Measurements from ENCODE around the gene JKAMP.
A peak's percentile ranks its signal among the peaks of the same experiment; 100 is the strongest.

JKAMP gene

DNA sequence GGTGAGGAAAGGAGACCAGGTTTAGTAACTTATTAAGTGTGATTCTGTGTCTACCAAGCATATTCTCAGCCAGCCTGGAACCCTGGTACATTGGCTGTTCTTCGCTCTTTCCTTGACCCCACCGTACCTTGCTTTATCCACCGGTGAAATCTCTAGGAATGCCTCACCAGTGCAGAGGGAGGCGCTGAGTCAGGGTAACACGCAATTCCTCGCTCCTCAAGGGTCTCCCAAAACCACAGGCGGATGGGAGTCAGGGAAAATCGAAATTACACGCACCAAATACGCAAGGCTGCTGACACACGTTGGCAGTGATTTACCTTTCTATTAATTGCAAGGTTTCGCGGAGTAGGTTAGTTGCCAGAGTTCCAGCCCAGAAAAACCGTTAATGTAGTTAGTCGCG lies 954 bp upstream of the JKAMP start:
- Histone ChIP-seq H3K27me3 (ENCODE audit: control insufficient read depth, insufficient read depth, low read length) (no peaks in the 10 kb centered on the region), H3K36me3 (ENCODE audit: control insufficient read depth, insufficient read depth, low read length) (no peaks in the 10 kb centered on the region), H3K9ac (ENCODE audit: low read length) (peak overlapping the region; percentile 84), H3K4me1 (ENCODE audit: control insufficient read depth, insufficient read depth, low read length) (peaks cover 37% of the 10 kb centered on the region), H3K4me3 (ENCODE audit: low read length) (peak overlapping the region; percentile 71), H3K9me3 (ENCODE audit: control insufficient read depth, low read length) (no peaks in the 10 kb centered on the region)

DNA sequence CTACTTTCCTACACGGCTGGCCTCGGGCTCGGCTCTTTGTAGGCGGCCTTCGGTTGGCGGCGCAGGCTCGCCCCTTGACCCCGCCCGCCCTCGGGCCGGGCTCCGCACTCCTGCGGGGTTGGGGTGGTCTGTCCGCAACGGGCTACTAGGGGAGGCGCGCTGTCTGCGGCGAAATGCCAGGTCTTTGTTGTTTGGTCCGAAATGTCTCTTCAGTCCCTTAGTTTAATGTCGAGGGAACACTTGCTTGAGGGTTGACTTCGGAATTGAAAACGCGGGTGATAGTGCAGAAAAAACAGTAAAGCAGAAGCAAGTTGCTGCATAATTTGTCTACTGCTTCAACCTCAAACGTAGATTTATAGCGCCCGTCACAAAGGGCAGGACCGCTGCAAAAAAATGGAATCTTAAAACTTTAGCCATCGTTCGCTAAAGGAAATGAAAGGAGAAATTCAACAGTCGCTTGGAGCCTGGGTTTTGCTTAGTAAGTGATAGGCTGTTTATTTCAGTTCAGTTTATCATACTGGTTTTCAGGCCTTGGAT lies 390 bp downstream of the JKAMP start:
- peak overlapping the region; percentile 84 for H3K9ac ChIP-seq (ENCODE audit: low read length)
- H3K4me1 ChIP-seq (ENCODE audit: control insufficient read depth, insufficient read depth, low read length) = peaks cover 37% of the 10 kb centered on the region
- H3K27me3 ChIP-seq (ENCODE audit: control insufficient read depth, insufficient read depth, low read length) = no peaks in the 10 kb centered on the region
- H3K9me3 ChIP-seq (ENCODE audit: control insufficient read depth, low read length) = no peaks in the 10 kb centered on the region
- H3K4me3 ChIP-seq (ENCODE audit: low read length) = peak overlapping the region; percentile 71
- no peaks in the 10 kb centered on the region for H3K36me3 ChIP-seq (ENCODE audit: control insufficient read depth, insufficient read depth, low read length)

DNA sequence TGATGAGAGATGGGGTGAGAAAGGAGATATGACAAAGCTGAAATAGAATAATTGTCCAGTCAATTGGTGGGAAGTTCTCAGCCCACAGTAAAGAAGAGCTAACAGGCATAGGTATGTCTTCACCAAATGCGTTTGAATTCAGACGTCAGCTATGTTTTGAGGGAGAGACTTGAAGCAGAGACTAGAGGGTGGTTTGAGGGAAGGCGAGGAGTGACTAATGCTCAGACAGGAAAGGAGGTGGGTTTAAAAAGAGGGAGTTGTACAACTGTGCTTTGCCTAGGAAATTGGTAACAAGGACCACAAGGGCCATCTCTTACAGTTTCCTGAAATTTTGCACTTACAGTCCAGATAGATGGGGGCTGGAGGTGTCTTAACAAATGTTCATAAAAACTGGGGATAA lies 6.4 kb downstream of the JKAMP start:
- Histone ChIP-seq H3K4me3 (ENCODE audit: low read length) (no peak overlapping the region), H3K9me3 (ENCODE audit: control insufficient read depth, low read length) (no peaks in the 10 kb centered on the region), H3K36me3 (ENCODE audit: control insufficient read depth, insufficient read depth, low read length) (peaks cover 4% of the 10 kb centered on the region), H3K4me1 (ENCODE audit: control insufficient read depth, insufficient read depth, low read length) (peaks cover 8% of the 10 kb centered on the region), H3K9ac (ENCODE audit: low read length) (no peak overlapping the region), H3K27me3 (ENCODE audit: control insufficient read depth, insufficient read depth, low read length) (no peaks in the 10 kb centered on the region)

DNA sequence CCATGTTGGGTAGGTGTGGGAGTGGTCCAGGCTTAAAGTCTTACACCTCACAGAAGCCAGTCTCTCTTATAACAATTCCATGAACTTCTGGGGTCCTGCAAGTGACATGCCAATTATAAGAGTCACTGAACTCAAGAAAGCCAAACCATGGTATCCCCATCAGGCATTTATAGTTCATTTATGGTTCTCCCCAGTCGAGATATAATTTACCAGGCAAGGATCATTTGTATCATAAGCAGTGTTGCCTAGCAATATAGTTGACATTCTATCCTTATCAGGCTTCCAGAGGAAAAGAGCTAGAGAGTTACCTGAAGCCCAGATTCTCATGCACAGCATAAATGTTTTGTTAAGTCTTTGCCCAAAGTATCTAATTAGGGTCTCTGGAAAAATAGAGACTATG lies 8.1 kb downstream of the JKAMP start:
- Histone ChIP-seq H3K9me3 (ENCODE audit: control insufficient read depth, low read length) (no peaks in the 10 kb centered on the region), H3K36me3 (ENCODE audit: control insufficient read depth, insufficient read depth, low read length) (peaks cover 4% of the 10 kb centered on the region), H3K4me3 (ENCODE audit: low read length) (no peak overlapping the region), H3K4me1 (ENCODE audit: control insufficient read depth, insufficient read depth, low read length) (no peaks in the 10 kb centered on the region), H3K9ac (ENCODE audit: low read length) (no peak overlapping the region), H3K27me3 (ENCODE audit: control insufficient read depth, insufficient read depth, low read length) (no peaks in the 10 kb centered on the region)

DNA sequence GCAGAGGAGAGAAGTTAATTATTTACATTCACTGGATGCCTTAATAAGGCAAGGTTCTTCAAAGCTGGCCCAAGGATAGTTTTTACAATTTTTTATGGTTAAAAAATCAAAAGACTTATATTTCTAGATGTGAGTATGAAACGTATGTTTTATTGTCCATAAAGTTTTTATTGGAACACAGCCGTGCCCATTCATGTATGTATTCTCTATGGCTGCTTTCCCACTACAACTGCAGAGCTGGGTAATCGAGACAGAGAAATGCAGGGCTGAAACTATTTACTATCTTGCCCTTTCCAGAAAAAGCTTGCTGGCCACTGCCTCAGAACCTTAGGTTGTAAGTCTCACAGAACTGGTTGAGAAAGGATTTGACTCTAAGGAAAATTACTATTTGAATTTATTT lies 16.4 kb downstream of the JKAMP start:
- Histone ChIP-seq H3K36me3 (ENCODE audit: control insufficient read depth, insufficient read depth, low read length) (no peaks in the 10 kb centered on the region), H3K4me3 (ENCODE audit: low read length) (no peak overlapping the region), H3K27me3 (ENCODE audit: control insufficient read depth, insufficient read depth, low read length) (no peaks in the 10 kb centered on the region), H3K9me3 (ENCODE audit: control insufficient read depth, low read length) (no peaks in the 10 kb centered on the region), H3K9ac (ENCODE audit: low read length) (no peak overlapping the region), H3K4me1 (ENCODE audit: control insufficient read depth, insufficient read depth, low read length) (no peaks in the 10 kb centered on the region)

DNA sequence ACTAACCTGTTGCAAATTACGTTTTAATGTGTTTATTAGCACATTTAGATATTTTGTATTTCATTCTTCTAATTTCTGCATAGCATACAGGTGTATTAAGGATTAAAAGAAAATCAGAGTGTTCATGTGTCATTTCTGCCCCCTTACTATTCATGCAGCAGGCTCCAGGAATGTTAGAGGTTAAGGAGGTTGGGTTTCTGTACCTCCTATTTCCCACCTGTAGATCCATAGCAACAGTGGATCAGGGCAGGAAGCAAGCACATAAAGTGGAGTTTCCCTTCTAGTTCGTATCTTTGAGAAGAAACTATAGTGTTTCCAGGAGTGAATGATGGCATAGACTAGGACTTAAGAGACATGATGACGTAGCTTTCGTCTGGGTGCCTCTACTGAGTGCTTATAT lies 18.9 kb downstream of the JKAMP start:
- H3K9ac ChIP-seq (ENCODE audit: low read length) = no peak overlapping the region

DNA sequence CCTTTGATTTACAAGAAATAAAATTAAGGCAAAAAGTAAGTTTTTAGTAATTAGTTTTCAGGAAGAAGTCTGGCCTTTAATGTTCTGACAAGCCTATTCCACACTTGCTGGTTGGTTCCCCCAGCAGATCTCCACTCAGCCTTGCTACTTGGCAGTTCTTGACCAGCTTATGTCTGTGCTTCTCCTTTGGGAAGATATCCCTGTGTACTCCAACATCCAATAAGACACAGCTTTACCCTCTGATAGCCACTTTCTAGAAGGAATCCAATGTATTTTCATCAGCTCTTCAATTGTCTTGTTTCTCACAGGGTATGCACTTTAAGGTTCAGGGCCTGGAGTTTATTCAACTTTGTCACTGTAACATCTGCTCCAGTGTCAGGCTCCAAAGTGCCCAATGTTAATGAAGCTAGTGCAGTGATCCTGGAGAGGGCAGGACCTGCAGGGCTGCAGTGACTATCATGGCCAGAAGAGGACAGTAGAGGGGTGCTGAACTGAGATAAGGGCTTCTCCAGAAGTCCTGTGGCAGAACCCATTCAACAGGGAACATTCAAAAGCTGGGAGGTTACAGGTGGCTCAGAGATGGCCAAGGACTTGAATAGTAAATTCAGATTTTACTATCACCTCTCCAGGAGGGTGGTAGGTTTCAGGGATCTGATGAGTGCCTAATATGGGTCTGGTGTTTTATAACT lies 22.9 kb downstream of the JKAMP start:
- Histone ChIP-seq H3K4me3 (ENCODE audit: low read length) (no peak overlapping the region), H3K36me3 (ENCODE audit: control insufficient read depth, insufficient read depth, low read length) (no peaks in the 10 kb centered on the region)

More for the DNA sequence above, 18.9 kb downstream of the JKAMP start:
- Histone ChIP-seq H3K27me3 (ENCODE audit: control insufficient read depth, insufficient read depth, low read length) (no peaks in the 10 kb centered on the region), H3K36me3 (ENCODE audit: control insufficient read depth, insufficient read depth, low read length) (no peaks in the 10 kb centered on the region), H3K4me1 (ENCODE audit: control insufficient read depth, insufficient read depth, low read length) (no peaks in the 10 kb centered on the region), H3K4me3 (ENCODE audit: low read length) (no peak overlapping the region), H3K9me3 (ENCODE audit: control insufficient read depth, low read length) (no peaks in the 10 kb centered on the region)

DNA sequence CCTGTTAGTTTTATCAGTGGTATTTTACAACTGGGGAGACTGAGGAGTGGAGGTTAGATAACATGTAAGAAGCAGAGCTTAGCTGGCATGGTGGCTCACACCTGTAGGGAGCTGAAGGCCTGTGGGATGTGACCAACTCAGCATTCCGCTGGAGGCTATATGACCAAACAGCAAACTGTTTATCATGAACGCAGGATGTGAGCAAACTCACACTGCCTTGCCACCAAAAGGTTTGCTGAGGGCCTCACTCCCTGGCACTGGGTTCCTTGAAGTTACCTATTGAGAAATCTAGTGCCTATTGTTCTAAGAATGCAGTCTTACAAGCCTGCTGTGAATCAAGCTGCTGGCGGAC lies 23.4 kb downstream of the JKAMP start:
- Histone ChIP-seq H3K4me1 (ENCODE audit: control insufficient read depth, insufficient read depth, low read length) (no peaks in the 10 kb centered on the region), H3K9ac (ENCODE audit: low read length) (no peak overlapping the region), H3K27me3 (ENCODE audit: control insufficient read depth, insufficient read depth, low read length) (no peaks in the 10 kb centered on the region), H3K4me3 (ENCODE audit: low read length) (no peak overlapping the region), H3K36me3 (ENCODE audit: control insufficient read depth, insufficient read depth, low read length) (no peaks in the 10 kb centered on the region), H3K9me3 (ENCODE audit: control insufficient read depth, low read length) (no peaks in the 10 kb centered on the region)

More for the DNA sequence above, 22.9 kb downstream of the JKAMP start:
- H3K9me3 ChIP-seq (ENCODE audit: control insufficient read depth, low read length) = no peaks in the 10 kb centered on the region
- H3K27me3 ChIP-seq (ENCODE audit: control insufficient read depth, insufficient read depth, low read length) = no peaks in the 10 kb centered on the region
- H3K4me1 ChIP-seq (ENCODE audit: control insufficient read depth, insufficient read depth, low read length) = no peaks in the 10 kb centered on the region
- H3K9ac ChIP-seq (ENCODE audit: low read length) = no peak overlapping the region

DNA sequence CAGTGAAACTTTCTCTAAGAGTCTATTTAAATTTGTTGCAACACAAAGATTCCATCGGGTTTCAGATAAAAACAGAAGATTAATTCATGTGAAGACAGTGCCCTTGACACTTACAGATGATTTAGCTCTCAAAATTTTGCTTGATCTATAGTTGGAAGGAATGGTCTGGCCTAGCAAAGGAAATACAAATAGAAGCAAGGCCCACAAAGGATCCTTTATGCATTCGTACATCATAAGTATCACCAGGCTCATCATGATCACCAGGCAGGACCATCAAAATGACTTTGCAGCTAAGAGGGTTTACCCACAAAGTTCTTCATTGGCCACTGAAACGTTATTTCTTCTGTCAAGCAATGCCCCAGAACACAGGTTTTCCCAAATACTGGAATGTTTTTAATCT lies 24.8 kb downstream of the JKAMP start:
- H3K9me3 ChIP-seq (ENCODE audit: control insufficient read depth, low read length) = no peaks in the 10 kb centered on the region
- no peaks in the 10 kb centered on the region for H3K4me1 ChIP-seq (ENCODE audit: control insufficient read depth, insufficient read depth, low read length)
- no peaks in the 10 kb centered on the region for H3K27me3 ChIP-seq (ENCODE audit: control insufficient read depth, insufficient read depth, low read length)
- no peaks in the 10 kb centered on the region for H3K36me3 ChIP-seq (ENCODE audit: control insufficient read depth, insufficient read depth, low read length)
- no peak overlapping the region for H3K9ac ChIP-seq (ENCODE audit: low read length)
- no peak overlapping the region for H3K4me3 ChIP-seq (ENCODE audit: low read length)

DNA sequence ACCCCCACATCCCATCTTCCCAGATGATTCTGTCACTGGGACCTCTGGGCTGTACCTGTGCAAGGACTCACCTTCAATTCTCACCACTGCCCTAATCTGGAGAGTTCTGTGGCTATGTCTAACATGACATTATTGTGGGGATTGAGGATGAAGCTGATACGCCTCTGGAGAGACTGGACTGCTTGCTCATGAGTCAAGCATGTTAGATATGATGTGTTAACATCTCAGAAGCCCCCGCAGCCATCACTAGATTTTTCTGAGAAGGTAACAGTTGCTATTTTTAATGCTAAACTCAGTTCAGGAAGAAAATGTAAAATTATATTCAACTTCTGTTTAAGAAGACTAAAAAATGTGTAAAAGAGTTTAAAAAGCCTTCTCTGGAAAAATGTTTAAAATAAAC lies 25.7 kb downstream of the JKAMP start:
- no peaks in the 10 kb centered on the region for H3K4me1 ChIP-seq (ENCODE audit: control insufficient read depth, insufficient read depth, low read length)
- H3K36me3 ChIP-seq (ENCODE audit: control insufficient read depth, insufficient read depth, low read length) = no peaks in the 10 kb centered on the region
- no peaks in the 10 kb centered on the region for H3K27me3 ChIP-seq (ENCODE audit: control insufficient read depth, insufficient read depth, low read length)
- no peak overlapping the region for H3K4me3 ChIP-seq (ENCODE audit: low read length)
- no peak overlapping the region for H3K9ac ChIP-seq (ENCODE audit: low read length)
- no peaks in the 10 kb centered on the region for H3K9me3 ChIP-seq (ENCODE audit: control insufficient read depth, low read length)

DNA sequence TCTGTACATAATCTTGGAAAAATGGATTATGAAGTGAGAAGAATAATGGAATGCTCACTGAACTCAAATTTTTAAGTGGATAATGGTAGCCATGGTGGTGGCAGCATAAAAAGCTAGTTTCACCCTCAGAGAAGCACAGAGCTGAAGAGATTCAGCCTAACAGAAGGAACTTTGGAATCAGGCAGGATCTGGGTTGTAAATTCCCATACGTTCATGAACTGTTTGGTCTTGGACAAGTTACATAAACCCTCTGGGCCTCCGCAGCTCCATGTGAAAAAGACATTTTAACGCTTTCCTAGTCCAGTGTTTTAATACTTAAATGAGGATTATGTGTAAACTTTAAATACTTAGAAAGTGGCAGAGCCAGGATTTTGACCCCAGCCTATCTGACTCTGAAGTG lies 26.6 kb downstream of the JKAMP start:
- no peaks in the 10 kb centered on the region for H3K9me3 ChIP-seq (ENCODE audit: control insufficient read depth, low read length)
- H3K27me3 ChIP-seq (ENCODE audit: control insufficient read depth, insufficient read depth, low read length) = no peaks in the 10 kb centered on the region
- H3K4me3 ChIP-seq (ENCODE audit: low read length) = no peak overlapping the region
- no peak overlapping the region for H3K9ac ChIP-seq (ENCODE audit: low read length)
- H3K36me3 ChIP-seq (ENCODE audit: control insufficient read depth, insufficient read depth, low read length) = no peaks in the 10 kb centered on the region
- no peaks in the 10 kb centered on the region for H3K4me1 ChIP-seq (ENCODE audit: control insufficient read depth, insufficient read depth, low read length)

DNA sequence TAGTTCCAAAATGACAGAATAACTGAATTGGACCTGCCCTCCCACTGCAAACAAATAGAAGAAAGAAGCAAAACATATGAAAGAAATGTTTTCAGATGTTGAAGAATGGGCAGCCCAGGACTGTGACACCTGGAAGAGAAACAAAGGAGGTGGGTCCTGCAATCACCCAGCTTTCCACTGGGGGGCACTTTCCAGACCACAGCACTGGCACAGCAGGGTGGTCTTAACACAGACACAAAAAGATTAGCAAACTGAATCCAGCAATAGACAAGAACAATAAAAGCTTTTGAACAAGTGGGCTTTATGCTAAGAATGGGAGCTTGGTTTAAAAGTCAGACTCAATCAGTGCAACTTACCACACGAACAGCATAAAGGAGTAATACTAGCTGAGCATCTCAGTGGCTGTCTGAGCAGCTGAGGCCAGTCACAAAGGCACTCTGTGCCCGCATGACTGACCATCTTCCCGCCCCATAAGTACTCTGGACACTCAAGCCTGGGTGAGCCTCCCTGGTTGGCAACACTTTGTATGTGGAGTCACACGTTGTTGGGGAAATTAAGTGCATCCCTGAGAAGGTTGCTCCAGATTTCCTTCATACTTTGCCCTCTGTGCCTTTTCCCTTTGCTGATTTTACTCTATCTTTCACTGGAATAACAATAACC lies 27.7 kb downstream of the JKAMP start:
- Histone ChIP-seq H3K4me3 (ENCODE audit: low read length) (no peak overlapping the region), H3K36me3 (ENCODE audit: control insufficient read depth, insufficient read depth, low read length) (no peaks in the 10 kb centered on the region), H3K9ac (ENCODE audit: low read length) (no peak overlapping the region), H3K4me1 (ENCODE audit: control insufficient read depth, insufficient read depth, low read length) (no peaks in the 10 kb centered on the region), H3K27me3 (ENCODE audit: control insufficient read depth, insufficient read depth, low read length) (no peaks in the 10 kb centered on the region), H3K9me3 (ENCODE audit: control insufficient read depth, low read length) (no peaks in the 10 kb centered on the region)
